Subcutaneous adipose tissue (tissue), 4 donors: Measurements from ENCODE around the gene CDKN2B. TPM values are rescaled to one million over a fixed set of nuclear protein-coding genes. Genes with fewer than 3 reads are reported as not detected.

Source experiments
- total RNA-seq, 4 donors: library from RNA; depleted of rRNA; stranded (reverse); fragments of >200 nt; gene quantifications; one replicate each; pipeline ENCODE4 v1.1.0, GENCODE V29; 2016
- TF ChIP-seq, protein P1 (sequence below): fragments of 450-650 bp; IDR thresholded peaks from one replicate; pipeline ENCODE4 v1.5.1; 2016; ENCODE audit warnings: low read depth, mild to moderate bottlenecking, control low read depth, antibody characterized with exemption, moderate library complexity

Gene CDKN2B
- total RNA-seq, 4 donors from 2014 or later: 29.8 to 95.4 (median 65.4) TPM

DNA sequence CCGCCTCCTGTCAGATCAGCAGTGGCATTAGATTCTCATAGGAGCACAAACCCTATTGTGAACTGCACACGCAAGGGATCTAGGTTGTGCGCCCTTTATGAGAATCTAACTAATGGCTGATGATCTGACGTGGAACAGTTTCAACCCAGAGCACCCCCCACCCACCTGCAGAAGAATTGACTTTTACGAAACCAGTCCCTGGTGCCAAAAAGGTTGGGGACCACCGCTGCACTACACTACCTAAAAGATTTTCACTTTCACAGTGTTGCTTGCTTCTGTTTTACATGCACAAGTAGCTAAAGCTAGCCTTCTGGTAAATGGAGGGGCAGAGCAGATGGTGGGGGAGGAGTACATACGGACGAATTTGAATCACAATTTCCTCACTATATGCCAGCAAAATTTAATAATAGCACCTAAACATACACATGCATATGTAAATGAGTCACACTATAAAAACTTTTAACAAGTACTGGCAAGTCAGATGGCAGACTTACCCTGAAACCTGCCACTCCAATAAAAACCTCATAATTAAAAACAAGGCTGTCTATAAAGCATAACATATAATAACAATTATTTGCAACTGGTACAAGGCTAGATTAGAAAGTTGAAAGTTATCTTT lies 24.0 kb upstream of the CDKN2B start:
- TF ChIP-seq, protein P1, sequence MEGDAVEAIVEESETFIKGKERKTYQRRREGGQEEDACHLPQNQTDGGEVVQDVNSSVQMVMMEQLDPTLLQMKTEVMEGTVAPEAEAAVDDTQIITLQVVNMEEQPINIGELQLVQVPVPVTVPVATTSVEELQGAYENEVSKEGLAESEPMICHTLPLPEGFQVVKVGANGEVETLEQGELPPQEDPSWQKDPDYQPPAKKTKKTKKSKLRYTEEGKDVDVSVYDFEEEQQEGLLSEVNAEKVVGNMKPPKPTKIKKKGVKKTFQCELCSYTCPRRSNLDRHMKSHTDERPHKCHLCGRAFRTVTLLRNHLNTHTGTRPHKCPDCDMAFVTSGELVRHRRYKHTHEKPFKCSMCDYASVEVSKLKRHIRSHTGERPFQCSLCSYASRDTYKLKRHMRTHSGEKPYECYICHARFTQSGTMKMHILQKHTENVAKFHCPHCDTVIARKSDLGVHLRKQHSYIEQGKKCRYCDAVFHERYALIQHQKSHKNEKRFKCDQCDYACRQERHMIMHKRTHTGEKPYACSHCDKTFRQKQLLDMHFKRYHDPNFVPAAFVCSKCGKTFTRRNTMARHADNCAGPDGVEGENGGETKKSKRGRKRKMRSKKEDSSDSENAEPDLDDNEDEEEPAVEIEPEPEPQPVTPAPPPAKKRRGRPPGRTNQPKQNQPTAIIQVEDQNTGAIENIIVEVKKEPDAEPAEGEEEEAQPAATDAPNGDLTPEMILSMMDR: no peak

GRCh38 chr9:22031655-22032411 lies 22.7 kb upstream of the CDKN2B start:
- TF ChIP-seq, protein P1: no peak

DNA sequence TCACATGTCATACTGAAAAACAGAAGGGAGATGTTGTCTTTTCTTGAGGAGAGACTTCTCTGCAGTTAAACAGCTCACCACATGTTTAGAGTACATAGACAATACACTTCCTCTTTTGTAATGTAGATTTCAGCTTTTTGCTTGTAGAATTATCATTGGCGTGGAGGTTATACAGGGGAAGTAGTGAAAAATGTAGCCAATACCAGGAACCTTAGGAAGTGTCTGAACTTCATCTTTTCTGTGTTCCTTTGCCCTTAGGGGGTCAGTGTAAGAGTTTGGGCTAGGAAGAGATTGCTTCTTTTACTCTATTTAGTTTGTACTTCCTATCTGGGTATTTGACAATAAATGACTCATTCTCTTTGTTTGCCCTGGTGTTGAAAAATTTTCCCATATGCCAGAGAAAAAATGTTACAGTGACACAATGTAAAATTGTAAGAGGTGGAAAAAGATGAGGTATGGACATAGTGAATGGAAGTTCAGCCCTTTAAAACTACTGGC lies 21.0 kb upstream of the CDKN2B start:
- TF ChIP-seq, protein P1: no peak

DNA sequence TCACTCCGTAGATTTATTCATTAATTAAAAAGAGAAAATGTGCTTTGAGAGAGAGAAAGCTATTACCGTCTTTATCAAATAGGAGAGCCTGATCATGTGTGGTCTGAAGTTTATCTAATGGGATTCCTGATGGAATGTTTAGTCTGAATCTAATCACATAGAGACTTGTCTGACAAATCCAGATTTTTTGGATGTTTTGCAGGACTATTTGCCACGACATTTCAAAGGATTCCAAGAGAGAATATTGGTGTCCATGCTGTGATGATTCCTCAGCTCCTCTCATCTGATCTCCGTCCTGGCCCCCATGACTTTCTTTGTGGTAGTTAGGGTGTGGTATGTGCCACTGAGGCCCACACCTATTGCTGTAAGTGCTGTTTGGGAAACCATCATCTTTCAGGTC lies 20.1 kb upstream of the CDKN2B start:
- TF ChIP-seq, protein P1: no peak

GRCh38 chr9:22028394-22028793 lies 19.3 kb upstream of the CDKN2B start:
- TF ChIP-seq, protein P1: no peak

- TF ChIP-seq, protein P1: no peak
Measured at GRCh38 chr9:22026696-22027095, 17.6 kb upstream of the CDKN2B start.

GRCh38 chr9:22022396-22022795 lies 13.3 kb upstream of the CDKN2B start:
- TF ChIP-seq, protein P1: no peak
